Right renal cortex interstitium (tissue), 3 donors: ENCODE measurements around the gene ZNF777. TPM values are rescaled to one million over a fixed set of nuclear protein-coding genes. Genes with fewer than 3 reads are reported as not detected.

Source experiments
- DNase-seq, 3 donors: peaks; one replicate each; pipeline ENCODE4 v3.0.0-alpha.2; 2013; ENCODE audit warnings: low read depth in 3 of 3, low spot score in 2 of 3
- polyA plus RNA-seq, 3 donors: library from polyadenylated mRNA; unstranded; fragments of 120-200 nt; gene quantifications; one replicate each; pipeline ENCODE4 v1.2.1, GENCODE V29; 2013; ENCODE audit not compliant: insufficient read length in 3 of 3

Gene ZNF777
- polyA plus RNA-seq, 3 donors: 12.9 to 13.3 (median 13.1) TPM

GRCh38 chr7:149477494-149478443, 16.9 kb upstream of the ZNF777 start:
- no peak for DNase-seq

GRCh38 chr7:149476791-149477190, 15.9 kb upstream of the ZNF777 start:
- DNase-seq: no peak

- DNase-seq: no peak
These were observed 14.5 kb upstream of the ZNF777 start for GRCh38 chr7:149475121-149476045.

- DNase-seq: no peak
These were observed 13.7 kb upstream of the ZNF777 start for GRCh38 chr7:149474309-149475120.

GRCh38 chr7:149473251-149473650, 12.4 kb upstream of the ZNF777 start:
- no peak for DNase-seq

- DNase-seq: no peak
These were observed 10.6 kb upstream of the ZNF777 start for GRCh38 chr7:149471289-149471953.

- no peak for DNase-seq
These were observed 8.9 kb upstream of the ZNF777 start for GRCh38 chr7:149469806-149470205.

GRCh38 chr7:149468208-149468607, 7.3 kb upstream of the ZNF777 start:
- DNase-seq: no peak

GRCh38 chr7:149467321-149467859, 6.5 kb upstream of the ZNF777 start:
- DNase-seq: no peak

- DNase-seq: no peak
These were observed 5.5 kb upstream of the ZNF777 start for GRCh38 chr7:149466364-149466763.

GRCh38 chr7:149463500-149464161, 2.8 kb upstream of the ZNF777 start:
- DNase-seq: no peak

GRCh38 chr7:149462101-149462520, 1.2 kb upstream of the ZNF777 start:
- DNase-seq: no peak

GRCh38 chr7:149459540-149460452, 1.1 kb downstream of the ZNF777 start:
- no peak for DNase-seq

GRCh38 chr7:149459201-149459539, 1.7 kb downstream of the ZNF777 start:
- no peak for DNase-seq

GRCh38 chr7:149458235-149458634, 2.6 kb downstream of the ZNF777 start:
- DNase-seq: no peak

- DNase-seq: no peak
These were observed 3.1 kb downstream of the ZNF777 start for GRCh38 chr7:149457766-149458165.

GRCh38 chr7:149456506-149457421, 4.1 kb downstream of the ZNF777 start:
- DNase-seq: no peak
